GM23248 (cell line): ENCODE data around the gene U2AF1L4.

Experiments used
- EZH2 ChIP-seq: fragments of 200-600 bp; sonication (generic); IDR thresholded peaks from 2 replicates; pipeline ENCODE4 v1.6.1; 2018; ENCODE audit warnings: antibody characterized with exemption, mild to moderate bottlenecking; ENCODE audit not compliant: insufficient read depth, poor library complexity, severe bottlenecking
- EZH2phosphoT487 ChIP-seq: fragments of 200-600 bp; sonication (generic); IDR thresholded peaks from 2 replicates; pipeline ENCODE4 v1.6.1; 2018; ENCODE audit warnings: antibody characterized with exemption, moderate library complexity, mild to moderate bottlenecking, low read depth; ENCODE audit not compliant: insufficient read depth

- TF ChIP-seq EZH2 (no peak), EZH2phosphoT487 (no peak)
Observed at GRCh38 chr19:35696835-35697234, 48.4 kb downstream of the U2AF1L4 start.
